Stimulated activated memory B cell treated with anti-CD40 and anti-IgM and Interleukin-4, amounts not matched to agents 10 μg/mL and 1 μg/mL and 100 μg/mL, for 72 hours (primary cell): Measurements from ENCODE around the gene C16orf54.
"Not testable (repeated sequence)": the region's sequence is repeated elsewhere in the genome, so short reads cannot be mapped to it uniquely, and the experiment has no call there.

Experiments
- ATAC-seq: fragments of 150-1000 bp; cut with Tn5 transposase; 2 replicates; pipeline ENCODE4 v1.10.0; 2021
- H3K27ac Mint-ChIP-seq: one replicate; pipeline ENCODE4 v1.8.0; 2022; ENCODE audit warnings: mild to moderate bottlenecking, mixed read lengths
- H3K27me3 Mint-ChIP-seq: one replicate; pipeline ENCODE4 v1.8.0; 2022; ENCODE audit warnings: mixed read lengths
- H3K36me3 Mint-ChIP-seq: one replicate; pipeline ENCODE4 v1.8.0; 2022; ENCODE audit warnings: mixed read lengths
- H3K4me1 Mint-ChIP-seq: one replicate; pipeline ENCODE4 v1.8.0; 2022; ENCODE audit warnings: mixed read lengths
- H3K4me3 Mint-ChIP-seq: one replicate; pipeline ENCODE4 v1.8.0; 2022; ENCODE audit warnings: mild to moderate bottlenecking, moderate library complexity, mixed read lengths
- H3K9me3 Mint-ChIP-seq: one replicate; pipeline ENCODE4 v1.8.0; 2022; ENCODE audit warnings: mixed read lengths

The C16orf54 gene

DNA sequence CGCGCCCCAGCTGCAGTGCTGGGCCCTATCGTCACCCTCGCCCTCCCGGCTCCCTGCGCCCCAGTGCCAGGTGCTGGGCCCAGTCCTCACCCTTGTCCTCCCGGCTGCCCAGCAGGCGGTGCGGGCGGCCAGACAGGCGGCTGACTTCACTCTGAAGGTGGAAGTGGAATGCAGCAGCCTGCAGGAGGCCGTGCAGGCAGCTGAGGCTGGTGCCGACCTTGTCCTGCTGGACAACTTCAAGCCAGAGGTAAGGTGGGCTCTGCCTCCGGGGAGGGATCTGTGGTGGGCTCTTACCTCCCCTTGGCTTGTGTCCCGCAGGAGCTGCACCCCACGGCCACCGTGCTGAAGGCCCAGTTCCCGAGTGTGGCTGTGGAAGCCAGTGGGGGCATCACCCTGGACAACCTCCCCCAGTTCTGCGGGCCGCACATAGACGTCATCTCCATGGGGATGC lies 48.9 kb downstream of the C16orf54 start:
- peaks cover 22% of the 10 kb centered on the region for H3K4me1 Mint-ChIP-seq
- H3K27me3 Mint-ChIP-seq = no peaks in the 10 kb centered on the region
- peaks cover 14% of the 10 kb centered on the region for H3K9me3 Mint-ChIP-seq

DNA sequence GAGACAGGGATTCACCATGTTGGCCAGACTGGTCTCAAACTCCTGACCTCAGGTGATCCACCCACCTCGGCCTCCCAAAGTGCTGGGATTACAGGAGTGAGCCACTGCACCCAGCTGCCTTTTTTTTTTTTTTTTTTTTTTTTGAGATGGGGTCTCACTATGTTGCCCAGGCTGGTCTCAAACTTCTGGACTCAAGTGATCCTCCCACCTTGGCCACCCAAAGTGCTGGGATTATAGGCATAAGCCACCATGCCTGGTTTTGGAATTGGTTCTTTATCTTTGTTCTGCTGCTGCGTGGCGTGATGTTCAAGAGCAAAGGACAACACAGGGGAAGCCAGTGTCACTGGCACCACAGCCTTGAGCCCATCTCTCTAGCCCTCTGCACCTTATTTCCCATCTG lies 50.1 kb downstream of the C16orf54 start:
- H3K27ac Mint-ChIP-seq, H3K36me3 Mint-ChIP-seq, H3K9me3 Mint-ChIP-seq, H3K4me3 Mint-ChIP-seq, ATAC-seq, H3K27me3 Mint-ChIP-seq: not testable (repeated sequence)
- H3K4me1 Mint-ChIP-seq = peaks cover 17% of the 10 kb centered on the region

More for the DNA sequence above, 48.9 kb downstream of the C16orf54 start:
- no peak for ATAC-seq
- Mint-ChIP-seq H3K27ac (no peak overlapping the region), H3K4me3 (no peak overlapping the region), H3K36me3 (no peaks in the 10 kb centered on the region)

GRCh38 chr16:29694384-29695195 lies 51.2 kb downstream of the C16orf54 start:
- Mint-ChIP-seq H3K9me3 (peaks cover 6% of the 10 kb centered on the region), H3K36me3 (no peaks in the 10 kb centered on the region), H3K4me1 (peaks cover 20% of the 10 kb centered on the region), H3K4me3 (no peak overlapping the region), H3K27ac (peak overlapping the region; percentile 46), H3K27me3 (no peaks in the 10 kb centered on the region)
- ATAC-seq = peak; percentile 52

DNA sequence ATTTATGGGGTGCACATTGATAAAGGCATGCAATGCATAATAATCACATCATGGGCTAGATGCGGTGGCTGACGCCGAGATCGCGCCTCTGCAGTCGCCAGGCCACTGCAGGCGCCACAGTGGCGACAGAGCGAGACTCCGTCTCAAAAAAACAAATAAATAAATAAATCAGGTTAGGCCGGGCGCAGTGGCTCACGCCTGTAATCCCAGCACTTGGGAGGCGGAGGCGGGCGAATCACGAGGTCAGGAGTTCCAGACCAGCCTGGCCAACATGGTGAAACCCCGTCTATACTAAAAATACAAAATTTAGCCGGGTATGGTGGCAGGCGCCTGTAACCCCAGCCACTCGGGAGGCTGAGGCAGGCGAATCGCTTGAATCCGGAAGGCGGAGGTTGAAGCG lies 53.2 kb downstream of the C16orf54 start:
- H3K36me3 Mint-ChIP-seq, H3K9me3 Mint-ChIP-seq, H3K27ac Mint-ChIP-seq, H3K4me3 Mint-ChIP-seq, ATAC-seq, H3K27me3 Mint-ChIP-seq: not testable (repeated sequence)
- H3K4me1 Mint-ChIP-seq = peaks cover 31% of the 10 kb centered on the region
